ENCODE results near the gene NFIB. TPM values are rescaled to one million over a fixed set of nuclear protein-coding genes. Genes with fewer than 3 reads are reported as not detected.

The NFIB gene
- total and polyA plus RNA-seq, 8 donors = 6.7 to 624 (median 71.4) TPM

DNA sequence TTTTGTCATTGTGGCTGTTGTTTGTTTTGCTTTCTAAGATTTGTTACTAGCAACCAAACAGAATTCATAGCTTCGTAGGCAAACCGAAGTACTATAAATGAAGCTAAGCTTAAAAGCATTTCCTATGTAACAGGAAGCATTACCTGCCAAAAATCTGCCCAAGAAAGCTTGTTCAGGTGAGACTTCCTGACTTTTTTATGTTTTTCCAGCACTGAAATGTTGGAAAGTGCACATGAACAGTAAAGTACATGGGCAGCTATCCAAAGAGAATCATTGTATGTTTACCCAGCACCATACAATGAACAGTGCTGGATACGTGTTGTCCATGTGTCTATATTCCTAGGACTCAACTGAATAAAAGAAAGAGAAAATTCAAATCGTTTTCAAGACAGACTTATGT lies 247.1 kb downstream of the NFIB start:
- no peak for DNase-seq
- Histone ChIP-seq H3K27ac (no peak overlapping the region), H3K4me3 (no peak overlapping the region), H3K9me3 (no peaks in the 10 kb centered on the region), H3K4me1 (no peaks in the 10 kb centered on the region), H3K36me3 (no peaks in the 10 kb centered on the region), H3K27me3 (no peaks in the 10 kb centered on the region)
- TF ChIP-seq EP300 (IDR thresholded peaks at IDR 0.05) = no peak
- no peak for TF ChIP-seq POLR2AphosphoS5 (IDR thresholded peaks at IDR 0.05)
- TF ChIP-seq POLR2A (IDR thresholded peaks at IDR 0.05) = no peak
- no peak for TF ChIP-seq CTCF (IDR thresholded peaks at IDR 0.05)
- 64 to 68% (median 65%) methylated on average over 4 of the region's 4 CpGs for WGBS, 5 donors
- intact Hi-C loops (cut with DNase I; ENCODE audit: low total_unique reads) = no loop called here

- TF ChIP-seq POLR2A (IDR thresholded peaks at IDR 0.05) (no peak), CTCF (IDR thresholded peaks at IDR 0.05) (no peak), EP300 (IDR thresholded peaks at IDR 0.05) (no peak), POLR2AphosphoS5 (IDR thresholded peaks at IDR 0.05) (no peak)
- intact Hi-C loops (cut with DNase I; ENCODE audit: low total_unique reads) = no loop called here
- Histone ChIP-seq H3K9me3 (no peaks in the 10 kb centered on the region), H3K36me3 (no peaks in the 10 kb centered on the region), H3K4me1 (no peaks in the 10 kb centered on the region), H3K27me3 (no peaks in the 10 kb centered on the region), H3K4me3 (no peak overlapping the region), H3K27ac (no peak overlapping the region)
- DNase-seq = no peak
- WGBS, 5 donors = 87 to 97% (median 96%) methylated on average over 4 of the region's 4 CpGs
These were observed 247.9 kb downstream of the NFIB start for GRCh38 chr9:14066032-14066431.

DNA sequence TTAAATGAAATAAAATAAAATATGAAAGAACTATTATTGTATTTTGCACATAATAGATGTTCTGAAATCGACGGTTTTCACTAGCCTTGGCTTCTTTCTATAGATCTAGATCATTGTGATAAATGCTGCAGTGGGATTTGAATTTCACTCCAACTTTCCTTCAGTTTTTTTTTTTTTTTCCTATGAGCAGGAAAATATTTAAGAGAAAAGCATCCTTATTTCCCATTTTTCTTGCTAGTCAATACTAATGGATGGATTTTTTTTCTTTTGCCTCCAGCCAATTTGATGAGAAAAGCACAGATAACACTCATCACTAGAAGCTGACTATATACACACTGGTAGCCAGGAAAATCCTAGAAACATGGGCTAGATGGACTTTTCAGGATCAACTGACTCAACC lies 249.0 kb downstream of the NFIB start:
- intact Hi-C loops (cut with DNase I; ENCODE audit: low total_unique reads) = no loop called here
- H3K9me3 ChIP-seq = no peaks in the 10 kb centered on the region
- H3K27me3 ChIP-seq = no peaks in the 10 kb centered on the region
- H3K4me1 ChIP-seq = no peaks in the 10 kb centered on the region
- no peak overlapping the region for H3K4me3 ChIP-seq
- WGBS, 5 donors = 93 to 98% (median 96%) methylated on average over 2 of the region's 2 CpGs
- no peak for DNase-seq
- H3K27ac ChIP-seq = no peak overlapping the region
- H3K36me3 ChIP-seq = no peaks in the 10 kb centered on the region
- TF ChIP-seq POLR2AphosphoS5 (IDR thresholded peaks at IDR 0.05) = no peak
- TF ChIP-seq CTCF (IDR thresholded peaks at IDR 0.05) = no peak
- TF ChIP-seq POLR2A (IDR thresholded peaks at IDR 0.05) = no peak
- no peak for TF ChIP-seq EP300 (IDR thresholded peaks at IDR 0.05)

DNA sequence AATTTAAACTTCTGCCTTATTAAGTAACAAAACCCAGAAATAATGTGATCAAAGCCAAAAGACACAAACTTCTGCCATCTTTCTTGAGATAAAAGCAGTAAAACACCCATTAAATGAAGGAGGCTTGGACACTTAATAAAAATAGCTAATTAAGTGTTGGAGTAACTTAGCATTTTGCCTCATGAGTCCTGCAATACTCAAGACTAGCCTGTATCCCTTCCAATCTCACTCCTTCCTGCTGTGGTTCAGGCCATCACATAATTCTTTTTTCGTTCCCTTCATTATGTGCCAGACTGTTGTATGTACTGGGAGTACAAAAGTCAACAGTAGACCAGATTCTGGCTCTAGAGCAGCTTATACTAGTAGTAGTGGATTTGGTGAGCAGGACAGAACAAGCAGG lies 250.2 kb downstream of the NFIB start:
- Histone ChIP-seq H3K27me3 (no peaks in the 10 kb centered on the region), H3K27ac (no peak overlapping the region), H3K4me3 (no peak overlapping the region), H3K36me3 (no peaks in the 10 kb centered on the region), H3K9me3 (no peaks in the 10 kb centered on the region), H3K4me1 (no peaks in the 10 kb centered on the region)
- intact Hi-C loops (cut with DNase I; ENCODE audit: low total_unique reads) = no loop called here
- TF ChIP-seq EP300 (IDR thresholded peaks at IDR 0.05) = no peak
- TF ChIP-seq POLR2AphosphoS5 (IDR thresholded peaks at IDR 0.05) = no peak
- no peak for TF ChIP-seq POLR2A (IDR thresholded peaks at IDR 0.05)
- TF ChIP-seq CTCF (IDR thresholded peaks at IDR 0.05) = no peak
- 86 to 94% (median 91%) methylated on average over 1 of the region's 1 CpG for WGBS, 5 donors
- peak in 1 of 2 donors; percentile 23 for DNase-seq

Measured in stomach (tissue), 9 donors.